ENCODE data around the gene NLGN2.
A peak's percentile ranks its signal among the peaks of the same experiment; 100 is the strongest.

NLGN2 gene

DNA sequence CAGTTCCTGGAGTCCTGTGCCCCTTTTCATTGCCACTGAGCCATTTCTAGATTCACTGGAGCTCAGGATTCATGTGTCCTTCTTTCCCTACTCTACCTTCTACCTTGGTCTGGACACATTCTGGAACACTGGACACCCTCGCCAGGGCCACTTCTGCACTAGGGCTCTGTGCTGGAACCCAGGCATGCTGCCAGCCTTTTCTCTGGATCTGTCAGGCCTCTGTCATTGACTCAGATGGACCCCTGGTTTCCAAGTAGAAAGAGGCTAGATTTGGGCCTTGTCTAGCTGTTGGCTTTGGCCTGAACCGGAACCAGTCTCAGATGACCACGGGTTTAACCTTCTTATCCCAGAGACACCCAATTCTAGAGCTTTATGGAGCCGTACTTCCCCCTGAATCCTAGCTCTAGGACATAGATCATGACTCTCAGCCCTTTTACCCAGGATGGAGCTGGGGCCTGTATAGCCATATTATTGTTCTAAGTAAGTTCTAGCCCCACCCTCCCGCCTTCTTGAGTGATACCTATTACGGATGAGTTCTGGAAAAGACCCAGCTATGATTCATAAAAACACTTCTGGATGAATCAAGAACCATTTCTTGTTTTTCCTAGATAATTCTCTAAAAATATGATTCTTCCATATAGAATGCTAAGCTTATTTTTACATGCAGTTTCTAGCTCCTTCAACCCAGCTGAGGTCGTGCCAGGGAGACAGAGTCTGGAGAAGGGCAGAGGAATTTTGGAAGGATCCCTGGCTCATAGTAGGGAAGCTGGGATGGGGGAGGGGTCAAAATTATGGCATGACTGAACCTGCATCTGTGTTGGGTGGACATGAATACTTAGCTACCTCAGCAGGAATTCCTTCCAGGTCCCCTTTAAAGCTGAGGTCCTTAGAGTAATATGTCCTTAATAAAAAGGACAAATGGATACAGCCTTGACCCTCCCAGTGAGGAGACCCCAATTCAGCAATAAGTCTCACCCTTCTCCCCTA, 36.1 kb downstream of the NLGN2 start:
- no peaks in the 10 kb centered on the region for H3K27me3 ChIP-seq (ENCODE audit: insufficient read depth, poor library complexity, severe bottlenecking)
- no peaks in the 10 kb centered on the region for H3K9me3 ChIP-seq (ENCODE audit: severe bottlenecking)
- peak overlapping the region; percentile 87 for H3K27ac ChIP-seq (ENCODE audit: poor library complexity, severe bottlenecking)
- H3K4me1 ChIP-seq (ENCODE audit: insufficient read depth, poor library complexity, severe bottlenecking), result peaks cover 19% of the 10 kb centered on the region
- H3K4me3 ChIP-seq (ENCODE audit: severe bottlenecking), result no peak overlapping the region
- ATAC-seq (ENCODE audit: low read depth) (peak; percentile 32), DNase-seq (ENCODE audit: low spot score) (no peak)
- no peaks in the 10 kb centered on the region for H3K36me3 ChIP-seq (ENCODE audit: low read depth)
- TF ChIP-seq, protein P1, sequence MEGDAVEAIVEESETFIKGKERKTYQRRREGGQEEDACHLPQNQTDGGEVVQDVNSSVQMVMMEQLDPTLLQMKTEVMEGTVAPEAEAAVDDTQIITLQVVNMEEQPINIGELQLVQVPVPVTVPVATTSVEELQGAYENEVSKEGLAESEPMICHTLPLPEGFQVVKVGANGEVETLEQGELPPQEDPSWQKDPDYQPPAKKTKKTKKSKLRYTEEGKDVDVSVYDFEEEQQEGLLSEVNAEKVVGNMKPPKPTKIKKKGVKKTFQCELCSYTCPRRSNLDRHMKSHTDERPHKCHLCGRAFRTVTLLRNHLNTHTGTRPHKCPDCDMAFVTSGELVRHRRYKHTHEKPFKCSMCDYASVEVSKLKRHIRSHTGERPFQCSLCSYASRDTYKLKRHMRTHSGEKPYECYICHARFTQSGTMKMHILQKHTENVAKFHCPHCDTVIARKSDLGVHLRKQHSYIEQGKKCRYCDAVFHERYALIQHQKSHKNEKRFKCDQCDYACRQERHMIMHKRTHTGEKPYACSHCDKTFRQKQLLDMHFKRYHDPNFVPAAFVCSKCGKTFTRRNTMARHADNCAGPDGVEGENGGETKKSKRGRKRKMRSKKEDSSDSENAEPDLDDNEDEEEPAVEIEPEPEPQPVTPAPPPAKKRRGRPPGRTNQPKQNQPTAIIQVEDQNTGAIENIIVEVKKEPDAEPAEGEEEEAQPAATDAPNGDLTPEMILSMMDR (IDR thresholded peaks at IDR 0.05; ENCODE audit: poor library complexity, severe bottlenecking), result no peak

GRCh38 chr17:7444682-7445618, 37.3 kb downstream of the NLGN2 start, which contains the start of gene CHRNB1:
CHRNB1 (plus strand) TSS chr17:7445061; CDS start chr17:7445128, 67 bp downstream.
- Histone ChIP-seq H3K4me1 (ENCODE audit: insufficient read depth, poor library complexity, severe bottlenecking) (peaks cover 19% of the 10 kb centered on the region), H3K4me3 (ENCODE audit: severe bottlenecking) (peak within 1 kb of the TSS; percentile 21), H3K27ac (ENCODE audit: poor library complexity, severe bottlenecking) (peak within 1 kb of the TSS; percentile 87), H3K36me3 (ENCODE audit: low read depth) (no peaks in the 10 kb centered on the region), H3K27me3 (ENCODE audit: insufficient read depth, poor library complexity, severe bottlenecking) (no peaks in the 10 kb centered on the region), H3K9me3 (ENCODE audit: severe bottlenecking) (no peaks in the 10 kb centered on the region)
- TF ChIP-seq, protein P1 (IDR thresholded peaks at IDR 0.05; ENCODE audit: poor library complexity, severe bottlenecking), result no peak
- peak; percentile 45 for ATAC-seq (ENCODE audit: low read depth)
- no peak for DNase-seq (ENCODE audit: low spot score)

DNA sequence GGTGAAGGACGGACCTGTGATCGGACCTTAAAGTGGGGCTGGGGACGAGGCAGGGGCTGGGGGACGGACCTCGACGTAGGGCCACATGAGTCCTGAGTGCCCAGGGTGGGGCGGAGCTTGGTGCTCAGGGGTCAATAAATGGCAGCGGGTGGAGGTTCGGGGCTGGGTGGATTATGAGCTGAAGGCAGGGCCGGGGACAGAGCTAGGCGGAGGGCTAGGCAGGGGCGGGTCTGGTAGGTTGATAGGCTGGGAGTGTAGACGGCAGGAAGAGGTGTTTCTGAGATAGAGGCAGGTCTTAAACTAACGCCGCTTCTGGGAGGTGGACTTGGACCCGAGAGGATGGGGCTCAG, 37.9 kb downstream of the NLGN2 start:
- peak overlapping the region; percentile 87 for H3K27ac ChIP-seq (ENCODE audit: poor library complexity, severe bottlenecking)
- H3K4me3 ChIP-seq (ENCODE audit: severe bottlenecking), result peak overlapping the region; percentile 21
- H3K9me3 ChIP-seq (ENCODE audit: severe bottlenecking), result no peaks in the 10 kb centered on the region
- ATAC-seq (ENCODE audit: low read depth) (peak; percentile 40), DNase-seq (ENCODE audit: low spot score) (no peak)
- H3K4me1 ChIP-seq (ENCODE audit: insufficient read depth, poor library complexity, severe bottlenecking), result peaks cover 24% of the 10 kb centered on the region
- TF ChIP-seq, protein P1 (IDR thresholded peaks at IDR 0.05; ENCODE audit: poor library complexity, severe bottlenecking), result no peak
- H3K27me3 ChIP-seq (ENCODE audit: insufficient read depth, poor library complexity, severe bottlenecking), result no peaks in the 10 kb centered on the region
- no peaks in the 10 kb centered on the region for H3K36me3 ChIP-seq (ENCODE audit: low read depth)

- Histone ChIP-seq H3K9me3 (ENCODE audit: severe bottlenecking) (no peaks in the 10 kb centered on the region), H3K4me3 (ENCODE audit: severe bottlenecking) (no peak overlapping the region), H3K36me3 (ENCODE audit: low read depth) (no peaks in the 10 kb centered on the region), H3K27ac (ENCODE audit: poor library complexity, severe bottlenecking) (no peak overlapping the region), H3K4me1 (ENCODE audit: insufficient read depth, poor library complexity, severe bottlenecking) (peaks cover 26% of the 10 kb centered on the region), H3K27me3 (ENCODE audit: insufficient read depth, poor library complexity, severe bottlenecking) (no peaks in the 10 kb centered on the region)
- TF ChIP-seq, protein P1 (IDR thresholded peaks at IDR 0.05; ENCODE audit: poor library complexity, severe bottlenecking), result no peak
- DNase-seq (ENCODE audit: low spot score), result no peak
- no peak for ATAC-seq (ENCODE audit: low read depth)
Observed at GRCh38 chr17:7448461-7448860, 40.8 kb downstream of the NLGN2 start.
